GM12878 (cell line): Measurements from ENCODE around the gene CLEC16A. TPM values are rescaled to one million over a fixed set of nuclear protein-coding genes. Genes with fewer than 3 reads are reported as not detected.

Source experiments
- ATAC-seq: fragments of 200-7000 bp; cut with Tn5 transposase; 3 replicates; pipeline ENCODE4 v1.9.1; 2020; ENCODE audit warnings: mild to moderate bottlenecking, moderate library complexity
- BruUV-seq: library from RNA; stranded (reverse); fragments of 400-500 nt; replicated peaks from 2 replicates; lab custom pipeline; 2021; lab: Mats Ljungman, UMichigan
- CTCF ChIA-PET: fragments of 300-600 bp; sonication (Branson Sonifier 250); formaldehyde crosslinking; extraction: SDS; loops from one replicate; lab custom pipeline; 2021; ENCODE audit warnings: inconsistent platforms; lab: Yijun Ruan, JAX
- POLR2A ChIA-PET: fragments of 350-600 bp; formaldehyde crosslinking; extraction: SDS; loops from one replicate; lab custom pipeline; 2021; ENCODE audit warnings: inconsistent platforms; lab: Charles Lee
- RAD21 ChIA-PET: fragments of 300-600 bp; sonication (Branson Sonifier 250); formaldehyde crosslinking; loops from one replicate; lab custom pipeline; 2023; ENCODE audit warnings: antibody characterized with exemption; ENCODE audit not compliant: unreplicated experiment; lab: Charles Lee
- SMC1A ChIA-PET: fragments of 300-600 bp; sonication (Branson Sonifier 250); formaldehyde crosslinking; loops from one replicate; lab custom pipeline; 2023; ENCODE audit not compliant: unreplicated experiment, uncharacterized antibody; lab: Charles Lee
- DNase-seq: peaks from one replicate; pipeline ENCODE4 v3.0.0-alpha.2; 2011; ENCODE audit warnings: low read depth, low spot score
- FAIRE-seq: peaks from 3 replicates; lab custom pipeline; 2011; peaks lifted over from hg19 to GRCh38; lab: Jason Lieb, UNC
- H2AFZ ChIP-seq: 2 replicates; pipeline ENCODE4 v1.6.0; 2011; ENCODE audit warnings: low read depth, low read length, control low read depth; ENCODE audit not compliant: control insufficient read depth
- H3K27ac ChIP-seq: 2 replicates; pipeline ENCODE4 v1.5.1; 2011; ENCODE audit warnings: control low read depth; ENCODE audit not compliant: control insufficient read depth, insufficient read depth
- H3K27me3 ChIP-seq, 2 experiments: replicated peaks in 1 of 2; 2 replicates each; pipeline versions ENCODE4 v1.6.0 to v1.6.1; 2011; ENCODE audit warnings: low read length in 1 of 2; ENCODE audit not compliant: control insufficient read depth in 2 of 2, insufficient read depth in 2 of 2
- H3K36me3 ChIP-seq, 2 experiments: 2 replicates each; pipeline ENCODE4 v1.5.1; 2011; ENCODE audit warnings: low read length in 1 of 2; ENCODE audit not compliant: control insufficient read depth in 2 of 2, insufficient read depth in 2 of 2
- H3K4me1 ChIP-seq: 2 replicates; pipeline ENCODE4 v1.6.1; 2011; ENCODE audit warnings: mild to moderate bottlenecking, low read length, moderate library complexity, mixed read lengths; ENCODE audit not compliant: control insufficient read depth, insufficient read depth
- H3K4me2 ChIP-seq: 2 replicates; pipeline ENCODE4 v1.6.0; 2011; ENCODE audit warnings: control low read depth; ENCODE audit not compliant: control insufficient read depth, insufficient read depth
- H3K4me3 ChIP-seq: fragments of 200-600 bp; sonication (generic); 2 replicates; pipeline ENCODE4 v1.5.1; 2016
- H3K79me2 ChIP-seq: 2 replicates; pipeline ENCODE4 v1.6.0; 2011; ENCODE audit warnings: low read length; ENCODE audit not compliant: control insufficient read depth, insufficient read depth
- H3K9ac ChIP-seq: 2 replicates; pipeline ENCODE4 v1.8.0; 2011; ENCODE audit warnings: low read length, control low read depth, mixed read lengths; ENCODE audit not compliant: control insufficient read depth, insufficient read depth
- H3K9me3 ChIP-seq: replicated peaks from 3 replicates; pipeline ENCODE4 v1.5.1; 2011; ENCODE audit warnings: mild to moderate bottlenecking, low read length; ENCODE audit not compliant: control insufficient read depth, insufficient read depth
- H4K20me1 ChIP-seq: 2 replicates; pipeline ENCODE4 v1.6.0; 2011; ENCODE audit not compliant: control insufficient read depth, insufficient read depth
- BCL3 ChIP-seq: IDR thresholded peaks from 2 replicates; pipeline ENCODE4 v1.6.1; 2011; ENCODE audit warnings: borderline replicate concordance, low read depth, mild to moderate bottlenecking, moderate library complexity, low read length; ENCODE audit not compliant: insufficient read depth, poor library complexity, severe bottlenecking
- EED ChIP-seq: sonication (generic); IDR thresholded peaks from 2 replicates; pipeline ENCODE4 v1.6.1; 2016; ENCODE audit warnings: antibody characterized with exemption, low read depth
- GATAD2B ChIP-seq: fragments of 450-650 bp; conservative IDR thresholded peaks from 2 replicates; pipeline ENCODE4 v1.6.1; 2017; ENCODE audit warnings: low read depth, mild to moderate bottlenecking, moderate library complexity
- HDAC2 ChIP-seq: fragments of 200-600 bp; sonication (generic); IDR thresholded peaks from 2 replicates; pipeline ENCODE4 v1.6.1; 2017
- HDGF ChIP-seq: fragments of 450-650 bp; IDR thresholded peaks from 2 replicates; pipeline ENCODE4 v1.6.1; 2016; ENCODE audit warnings: antibody characterized with exemption
- IKZF2 ChIP-seq, 2 experiments: fragments of 450-650 bp; IDR thresholded peaks; 2 replicates each; pipeline ENCODE4 v1.6.1; 2017; ENCODE audit warnings: mild to moderate bottlenecking in 2 of 2, moderate library complexity in 2 of 2
- LARP7 ChIP-seq: fragments of 450-650 bp; IDR thresholded peaks from 2 replicates; pipeline ENCODE4 v1.6.1; 2017; ENCODE audit warnings: mild to moderate bottlenecking
- MEF2A ChIP-seq: IDR thresholded peaks from 2 replicates; pipeline ENCODE4 v1.6.1; 2011; ENCODE audit warnings: low read depth, mild to moderate bottlenecking, low read length, moderate library complexity; ENCODE audit not compliant: insufficient read depth
- MXI1 ChIP-seq: fragments of 150-350 bp; IDR thresholded peaks from 2 replicates; pipeline ENCODE4 v1.6.1; 2011; ENCODE audit warnings: low read depth, mild to moderate bottlenecking, inconsistent platforms, low read length, improper control_type of control experiment
- NBN ChIP-seq: fragments of 450-650 bp; IDR thresholded peaks from 2 replicates; pipeline ENCODE4 v1.6.1; 2016
- RBBP5 ChIP-seq: fragments of 200-600 bp; sonication (generic); conservative IDR thresholded peaks from 2 replicates; pipeline ENCODE4 v1.6.1; 2016
- RFX5 ChIP-seq: IDR thresholded peaks from 2 replicates; pipeline ENCODE4 v1.6.1; 2011; ENCODE audit warnings: low read depth, low read length, improper control_type of control experiment
- SIX5 ChIP-seq: IDR thresholded peaks from 2 replicates; pipeline ENCODE4 v1.6.1; 2011; ENCODE audit warnings: mild to moderate bottlenecking, low read depth, low read length, moderate library complexity; ENCODE audit not compliant: severe bottlenecking
- SPI1 ChIP-seq: IDR thresholded peaks from 2 replicates; pipeline ENCODE4 v1.6.1; 2011; ENCODE audit warnings: low read depth, mild to moderate bottlenecking, low read length, moderate library complexity, borderline replicate concordance; ENCODE audit not compliant: insufficient read depth
- STAT1 ChIP-seq: fragments of 450-650 bp; conservative IDR thresholded peaks from 2 replicates; pipeline ENCODE4 v1.6.1; 2014; ENCODE audit warnings: antibody characterized with exemption, mild to moderate bottlenecking
- SUPT20H ChIP-seq: IDR thresholded peaks from 2 replicates; pipeline ENCODE4 v1.6.1; 2011; ENCODE audit warnings: low read depth, mild to moderate bottlenecking, low read length, moderate library complexity, borderline replicate concordance; ENCODE audit not compliant: control insufficient read depth
- ZNF207 ChIP-seq: fragments of 450-650 bp; IDR thresholded peaks from 2 replicates; pipeline ENCODE4 v1.6.1; 2014; ENCODE audit warnings: antibody characterized with exemption, mild to moderate bottlenecking, borderline replicate concordance
- ZSCAN29 ChIP-seq: fragments of 450-650 bp; IDR thresholded peaks from 2 replicates; pipeline ENCODE4 v1.6.1; 2017; ENCODE audit warnings: mild to moderate bottlenecking, moderate library complexity
- WGBS: methylation state at CpG from one replicate; pipeline ENCODE4 v1.1.6; 2016; ENCODE audit warnings: low lambda C conversion rate; ENCODE audit not compliant: insufficient replicate concordance, insufficient coverage; ENCODE audit errors: missing lambda C conversion rate; 5-methylcytosine and 5-hydroxymethylcytosine counted together
- in situ Hi-C: fragments of 300-500 bp; cut with MboI; formaldehyde crosslinking; loops from 9 replicates; pipeline ENCODE4 v1.14.3; 2018; ENCODE audit warnings: mixed read lengths
- intact Hi-C: fragments of 100-400 bp; cut with micrococcal nuclease; formaldehyde crosslinking; loops from one replicate; pipeline ENCODE4 v1.14.2; 2022; ENCODE audit not compliant: unreplicated experiment
- polyA plus RNA-seq, 11 experiments: library from polyadenylated mRNA; depleted of rRNA in 4 of 11; unstranded in 6 of 11; stranded (reverse) in 5 of 11; fragments of >200 nt; fragmentation: Nextera tagmentation in 4 of 11; fragmentation: Illumina TruSeq in 1 of 11; extraction: Ambion mirVana in 4 of 11; extraction: Trizol in 1 of 11; gene quantifications; 1 replicate in 1 of 11; 2 replicates in 10 of 11; pipeline versions ENCODE4 v1.2.1 to v1.2.3, GENCODE V29; 2011 to 2016; ENCODE audit warnings: inconsistent platforms in 2 of 11, missing spikeins in 2 of 11, low read depth in 1 of 11
- total RNA-seq, 4 experiments: library from RNA; depleted of rRNA in 3 of 4; stranded (reverse); fragments of >200 nt in 3 of 4; fragmentation: Illumina TruSeq in 1 of 4; extraction: Trizol in 1 of 4; gene quantifications; 2 replicates each; pipeline versions ENCODE4 v1.2.1 to v1.2.3, GENCODE V29; 2013 to 2021
- TF ChIP-seq, protein P1 (sequence below): fragments of 450-650 bp; IDR thresholded peaks from 2 replicates; pipeline ENCODE4 v1.6.1; 2014; ENCODE audit warnings: mild to moderate bottlenecking
- TF ChIP-seq, protein P2 (sequence below): fragments of 150-350 bp; IDR thresholded peaks from 2 replicates; pipeline ENCODE4 v1.6.1; 2014; ENCODE audit warnings: mild to moderate bottlenecking, low read depth, low read length
- TF ChIP-seq, protein P3 (sequence below): fragments of 450-650 bp; IDR thresholded peaks from 2 replicates; pipeline ENCODE4 v1.6.1; 2016; ENCODE audit warnings: mild to moderate bottlenecking

CLEC16A gene
- total and polyA plus RNA-seq, 10 of the 15 experiments (the other 5 are each of a cell fraction or from before 2014, with no cell fraction given): 1.5 to 28.8 (median 19.2) TPM

DNA sequence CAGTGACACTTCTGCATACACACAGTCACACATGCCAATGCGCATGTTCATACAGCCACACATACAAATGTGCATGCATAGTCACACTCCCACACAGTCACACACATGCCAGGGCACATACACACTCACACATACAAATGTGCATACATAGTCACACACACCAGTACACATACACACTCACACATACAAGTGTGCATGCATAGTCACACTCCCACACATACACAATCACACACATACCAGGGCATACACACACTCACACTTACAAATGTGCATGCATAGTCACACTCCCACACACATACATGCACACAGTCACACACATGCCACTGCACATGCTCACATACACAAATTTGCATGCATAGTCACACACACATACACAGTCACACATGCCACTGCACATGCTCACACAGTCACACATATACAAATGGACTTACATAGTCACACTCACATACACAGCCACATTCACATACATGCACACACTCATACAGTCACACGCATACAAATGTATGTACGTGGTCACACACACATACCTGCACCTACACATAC, 227.5 kb downstream of the CLEC16A start:
- BruUV-seq: no TSS peak
- Histone ChIP-seq H3K9ac (no peak overlapping the region), H3K36me3 (peaks cover 0 to 11% of the 10 kb centered on the region in 2 experiments; a peak in 3 of 4 replicates), H3K4me3 (no peak overlapping the region), H3K9me3 (no peaks in the 10 kb centered on the region), H2AFZ (no peak overlapping the region), H3K4me1 (peaks cover 39% of the 10 kb centered on the region), H3K27me3 (no peaks in the 10 kb centered on the region; a peak in 1 of 4 replicates), H3K4me2 (no peak overlapping the region), H4K20me1 (no peaks in the 10 kb centered on the region), H3K27ac (no peak overlapping the region), H3K79me2 (no peaks in the 10 kb centered on the region)
- WGBS: 100% methylated on average over 3 of the region's 3 CpGs
- ATAC-seq: no peak
- DNase-seq: no peak
- intact Hi-C loops (no loop called here), in situ Hi-C loops (no loop called here)
- ChIA-PET CTCF (interaction anchor here (0.6 to 1.3 kb wide), 4 partner anchors 18 to 94 kb away, joined by 3 to 4 read pairs (median 4); partner anchors contain the start of gene SOCS1), RAD21 (interaction anchor here (1.0 to 1.6 kb wide), 4 partner anchors 10 to 126 kb away, joined by 3 read pairs; no protein-coding TSS in a partner anchor), POLR2A (interaction anchor here (1.2 to 1.3 kb wide), 2 partner anchors 11 to 28 kb away, joined by 3 to 4 read pairs; no protein-coding TSS in a partner anchor), SMC1A (interaction anchor here (0.8 to 1.3 kb wide), 6 partner anchors 11 to 94 kb away, joined by 3 to 6 read pairs (median 4); no protein-coding TSS in a partner anchor)
- no peak for FAIRE-seq
- no peak for TF ChIP-seq ZNF207
- peak; percentile 78 for TF ChIP-seq BCL3
- TF ChIP-seq ZSCAN29: no peak
- peak; percentile 65 for TF ChIP-seq NBN
- TF ChIP-seq EED: no peak
- no peak for TF ChIP-seq STAT1
- TF ChIP-seq, protein P1, sequence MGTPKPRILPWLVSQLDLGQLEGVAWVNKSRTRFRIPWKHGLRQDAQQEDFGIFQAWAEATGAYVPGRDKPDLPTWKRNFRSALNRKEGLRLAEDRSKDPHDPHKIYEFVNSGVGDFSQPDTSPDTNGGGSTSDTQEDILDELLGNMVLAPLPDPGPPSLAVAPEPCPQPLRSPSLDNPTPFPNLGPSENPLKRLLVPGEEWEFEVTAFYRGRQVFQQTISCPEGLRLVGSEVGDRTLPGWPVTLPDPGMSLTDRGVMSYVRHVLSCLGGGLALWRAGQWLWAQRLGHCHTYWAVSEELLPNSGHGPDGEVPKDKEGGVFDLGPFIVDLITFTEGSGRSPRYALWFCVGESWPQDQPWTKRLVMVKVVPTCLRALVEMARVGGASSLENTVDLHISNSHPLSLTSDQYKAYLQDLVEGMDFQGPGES: no peak
- TF ChIP-seq SPI1: no peak
- no peak for TF ChIP-seq MEF2A
- TF ChIP-seq RFX5: no peak
- TF ChIP-seq GATAD2B: 0 out of 2 replicates have a peak, but pooled peaks have one; percentile 20
- TF ChIP-seq HDGF: peak; percentile 99
- TF ChIP-seq RBBP5: no peak
- TF ChIP-seq MXI1: no peak
- TF ChIP-seq, protein P2, sequence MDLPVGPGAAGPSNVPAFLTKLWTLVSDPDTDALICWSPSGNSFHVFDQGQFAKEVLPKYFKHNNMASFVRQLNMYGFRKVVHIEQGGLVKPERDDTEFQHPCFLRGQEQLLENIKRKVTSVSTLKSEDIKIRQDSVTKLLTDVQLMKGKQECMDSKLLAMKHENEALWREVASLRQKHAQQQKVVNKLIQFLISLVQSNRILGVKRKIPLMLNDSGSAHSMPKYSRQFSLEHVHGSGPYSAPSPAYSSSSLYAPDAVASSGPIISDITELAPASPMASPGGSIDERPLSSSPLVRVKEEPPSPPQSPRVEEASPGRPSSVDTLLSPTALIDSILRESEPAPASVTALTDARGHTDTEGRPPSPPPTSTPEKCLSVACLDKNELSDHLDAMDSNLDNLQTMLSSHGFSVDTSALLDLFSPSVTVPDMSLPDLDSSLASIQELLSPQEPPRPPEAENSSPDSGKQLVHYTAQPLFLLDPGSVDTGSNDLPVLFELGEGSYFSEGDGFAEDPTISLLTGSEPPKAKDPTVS: no peak
- no peak for TF ChIP-seq HDAC2
- no peak for TF ChIP-seq SUPT20H
- no peak for TF ChIP-seq LARP7
- peak in 1 of 2 experiments; percentile 11; a peak in 1 of 4 replicates for TF ChIP-seq IKZF2 (IDR thresholded peaks at IDR 0.05)
- TF ChIP-seq, protein P3, sequence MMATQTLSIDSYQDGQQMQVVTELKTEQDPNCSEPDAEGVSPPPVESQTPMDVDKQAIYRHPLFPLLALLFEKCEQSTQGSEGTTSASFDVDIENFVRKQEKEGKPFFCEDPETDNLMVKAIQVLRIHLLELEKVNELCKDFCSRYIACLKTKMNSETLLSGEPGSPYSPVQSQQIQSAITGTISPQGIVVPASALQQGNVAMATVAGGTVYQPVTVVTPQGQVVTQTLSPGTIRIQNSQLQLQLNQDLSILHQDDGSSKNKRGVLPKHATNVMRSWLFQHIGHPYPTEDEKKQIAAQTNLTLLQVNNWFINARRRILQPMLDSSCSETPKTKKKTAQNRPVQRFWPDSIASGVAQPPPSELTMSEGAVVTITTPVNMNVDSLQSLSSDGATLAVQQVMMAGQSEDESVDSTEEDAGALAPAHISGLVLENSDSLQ: no peak
- TF ChIP-seq SIX5: no peak
